Neural cell (in vitro differentiated cells): ENCODE data around the gene PNMA6A.

ENCODE experiments used
- CTCF ChIP-seq: fragments of 450-650 bp; IDR thresholded peaks from 2 replicates; pipeline ENCODE4 v1.5.1; 2014; ENCODE audit warnings: antibody characterized with exemption, mild to moderate bottlenecking, moderate library complexity; ENCODE audit not compliant: poor library complexity, severe bottlenecking
- EP300 ChIP-seq: fragments of 450-650 bp; conservative IDR thresholded peaks from 2 replicates; pipeline ENCODE4 v1.6.1; 2014; ENCODE audit warnings: antibody characterized with exemption, mild to moderate bottlenecking, moderate library complexity; ENCODE audit not compliant: poor library complexity, severe bottlenecking
- POLR2AphosphoS5 ChIP-seq: IDR thresholded peaks from 2 replicates; pipeline ENCODE4 v1.6.1; 2012
- RAD21 ChIP-seq: fragments of 450-650 bp; conservative IDR thresholded peaks from 2 replicates; pipeline ENCODE4 v1.6.1; 2014; ENCODE audit warnings: antibody characterized with exemption, mild to moderate bottlenecking, moderate library complexity
- REST ChIP-seq: IDR thresholded peaks from 2 replicates; pipeline ENCODE4 v1.6.1; 2012; ENCODE audit warnings: borderline replicate concordance

- TF ChIP-seq CTCF, result no peak
- no peak for TF ChIP-seq REST
- TF ChIP-seq EP300, result no peak
- no peak for TF ChIP-seq RAD21
- TF ChIP-seq POLR2AphosphoS5, result no peak
These were observed 19.7 kb upstream of the PNMA6A start for GRCh38 chrX:153052534-153052933.
